Measurements from ENCODE around the gene COX4I1.

Gene COX4I1

DNA sequence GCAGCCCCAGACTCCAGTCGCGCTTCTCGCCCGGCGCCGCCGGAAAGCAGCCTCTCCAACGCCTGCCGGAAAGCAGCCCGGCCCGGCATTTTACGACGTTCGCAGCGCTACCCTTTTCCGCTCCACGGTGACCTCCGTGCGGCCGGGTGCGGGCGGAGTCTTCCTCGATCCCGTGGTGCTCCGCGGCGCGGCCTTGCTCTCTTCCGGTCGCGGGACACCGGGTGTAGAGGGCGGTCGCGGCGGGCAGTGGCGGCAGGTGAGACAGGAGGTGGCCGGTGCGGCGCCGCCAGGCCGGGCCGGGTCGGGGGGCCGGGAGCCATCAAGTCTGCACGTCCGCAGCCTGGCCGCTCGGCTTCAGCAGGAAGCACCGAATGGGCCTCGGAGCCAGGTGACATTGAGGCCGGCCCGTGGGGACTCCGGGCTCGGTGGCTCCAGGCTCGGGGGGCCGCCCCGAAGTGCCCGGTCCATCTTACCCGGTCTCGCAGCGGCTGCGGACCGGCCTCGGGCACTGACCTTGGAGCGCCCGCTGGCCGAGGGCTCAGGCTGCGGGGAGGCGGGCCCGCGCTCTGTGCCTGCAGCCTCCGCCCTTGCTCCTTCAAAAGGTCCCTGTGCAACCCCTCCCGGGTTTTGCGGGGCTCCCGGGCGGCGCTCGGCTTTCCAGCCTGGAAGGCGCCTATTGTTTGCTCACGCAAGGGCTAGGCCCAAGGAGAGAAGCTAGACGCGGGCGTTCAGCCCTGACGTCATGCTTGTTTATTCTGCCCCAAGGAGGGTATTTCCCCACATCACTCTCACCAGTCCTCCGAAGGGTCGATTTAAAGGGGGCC is at the start of gene COX4I1, which contains the start of gene EMC8:
TSS of gene COX4I1 (plus strand) at position 199 of the 824 bp plus-strand sequence. CDS start 1,511 bp downstream, outside the sequence.
TSS of gene EMC8 (minus strand) at position 48 of the 824 bp plus-strand sequence. CDS start 249 bp downstream, outside the sequence.
- peak; percentile 90 for DNase-seq (ENCODE audit: low spot score)

GRCh38 chr16:85749771-85750145 is 49.7 kb upstream of the COX4I1 start:
- no peak for DNase-seq (ENCODE audit: low spot score)

DNA sequence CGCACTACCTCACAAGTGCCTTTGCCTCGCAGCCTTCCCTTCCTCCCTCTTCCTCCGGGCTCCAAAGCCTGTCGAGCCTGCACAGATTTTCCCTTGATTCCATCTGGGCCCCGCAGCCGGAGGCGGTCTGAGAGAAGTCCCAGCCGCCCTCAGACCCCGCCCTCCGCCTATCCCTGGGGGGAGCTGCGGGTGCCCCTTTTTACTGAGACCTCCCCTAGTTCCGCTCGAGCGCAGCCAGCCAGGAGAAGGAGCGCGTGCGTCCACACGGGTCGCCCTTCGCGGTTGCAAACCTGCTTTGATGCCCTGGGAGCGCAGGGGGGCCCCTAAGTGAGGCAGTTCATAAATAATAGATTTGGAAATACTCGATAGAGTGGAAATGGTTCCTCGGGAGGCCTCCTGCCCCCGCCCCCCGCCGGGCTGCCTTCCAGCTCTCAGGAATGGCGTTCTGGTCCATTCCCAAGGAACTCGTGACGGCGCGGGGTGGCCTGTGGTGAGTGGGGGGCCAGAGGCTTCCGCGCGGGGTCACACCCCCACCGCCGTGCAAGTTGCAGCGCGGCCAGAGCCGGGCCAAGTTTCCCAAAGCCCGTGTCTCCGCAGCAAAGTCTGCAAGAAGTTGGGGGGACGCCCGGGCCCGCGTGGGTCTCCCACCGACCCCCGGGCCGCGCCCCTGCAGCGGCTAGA is 49.2 kb upstream of the COX4I1 start:
- DNase-seq (ENCODE audit: low spot score): no peak

DNA sequence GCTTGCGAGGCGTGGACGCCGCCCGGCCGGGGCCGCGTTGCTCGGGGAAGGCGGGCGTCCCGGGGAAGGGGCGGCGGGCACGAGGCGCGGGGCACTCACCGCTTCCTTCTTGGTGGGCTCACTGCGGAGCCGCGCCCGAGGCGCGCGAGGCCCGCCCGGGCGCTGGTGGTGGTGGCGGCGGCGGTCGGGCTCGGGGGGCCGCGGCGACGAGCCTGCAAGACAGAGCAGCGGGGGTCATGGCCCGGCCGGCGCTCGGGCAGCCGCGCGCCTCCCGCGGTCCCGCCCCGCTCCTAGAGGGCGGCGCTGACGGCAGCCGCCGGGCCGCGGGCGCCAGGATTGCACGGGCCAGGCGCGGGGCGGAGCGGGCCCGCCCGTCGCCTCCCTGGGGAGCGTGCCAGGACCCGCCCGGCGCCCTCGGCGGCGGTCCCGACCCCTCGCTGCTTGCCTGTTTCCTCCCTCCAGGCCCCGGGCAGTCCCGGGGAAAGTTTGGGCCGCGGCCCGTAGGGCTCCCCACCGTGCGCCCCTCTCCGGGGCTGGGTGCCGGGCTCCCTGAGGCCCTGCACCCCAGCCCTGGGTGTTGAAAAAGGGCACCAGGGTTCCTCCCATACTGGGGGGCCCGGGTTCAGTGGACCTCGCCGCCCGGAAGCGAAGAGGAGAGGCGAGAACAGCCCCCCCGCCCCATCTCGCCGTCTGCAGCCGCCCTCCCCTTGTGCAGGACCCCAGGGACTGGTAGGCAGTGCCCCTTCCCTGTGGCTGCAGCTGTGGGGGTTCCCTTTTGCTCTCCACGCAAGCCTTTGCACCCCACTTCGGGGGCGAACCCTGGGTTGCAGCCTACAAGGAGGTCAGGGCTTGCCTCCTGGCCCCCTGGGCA is 48.4 kb upstream of the COX4I1 start, which contains the start of gene C16orf74:
TSS of gene C16orf74 (minus strand) at position 270 of the 871 bp plus-strand sequence. CDS start 15,879 bp downstream, outside the sequence.
- no peak for DNase-seq (ENCODE audit: low spot score)

DNA sequence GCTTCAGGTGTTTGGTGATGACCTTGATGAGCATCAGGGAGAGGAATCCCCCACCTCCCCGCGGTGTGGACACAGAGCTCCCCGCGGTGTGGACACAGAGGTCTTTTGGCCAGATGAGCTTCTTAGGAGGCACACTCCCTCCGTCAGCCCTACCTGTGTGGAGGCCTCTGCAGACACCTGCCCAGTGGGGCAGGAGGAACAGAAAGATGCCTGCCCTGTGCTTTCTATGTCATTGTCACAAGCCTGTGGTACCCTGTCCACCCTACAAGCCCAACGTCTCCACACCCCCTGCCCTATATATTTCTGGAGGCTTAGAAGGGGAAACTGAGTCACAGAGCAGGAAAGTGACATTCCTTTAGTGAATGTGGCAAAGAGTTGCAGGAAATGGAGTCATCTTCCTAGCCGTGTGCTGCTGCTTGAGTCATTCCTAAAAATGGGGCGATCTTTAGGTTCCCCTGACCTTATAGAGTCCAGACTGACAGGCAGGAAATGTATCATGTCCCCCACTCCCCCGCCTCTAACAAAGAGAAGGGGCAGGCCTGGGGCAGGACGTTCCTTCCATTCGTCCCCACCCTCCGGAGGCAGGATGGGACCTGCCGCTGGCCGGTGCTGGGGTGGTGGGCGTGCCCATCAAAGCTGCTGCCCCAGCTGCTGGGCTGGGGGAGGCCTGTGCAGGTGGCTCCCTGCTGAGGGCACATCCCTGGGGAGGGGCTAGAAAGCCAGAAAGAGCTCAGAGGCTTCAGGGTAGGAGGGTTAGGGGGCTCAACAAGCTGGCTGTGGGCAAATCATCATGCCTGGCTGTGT is 47.6 kb upstream of the COX4I1 start:
- no peak for DNase-seq (ENCODE audit: low spot score)

- no peak for DNase-seq (ENCODE audit: low spot score)
These were observed 46.7 kb upstream of the COX4I1 start for GRCh38 chr16:85752511-85753420.

GRCh38 chr16:85753559-85753958 is 45.9 kb upstream of the COX4I1 start:
- no peak for DNase-seq (ENCODE audit: low spot score)

- no peak for DNase-seq (ENCODE audit: low spot score)
These were observed 45.5 kb upstream of the COX4I1 start for GRCh38 chr16:85753976-85754375.

DNA sequence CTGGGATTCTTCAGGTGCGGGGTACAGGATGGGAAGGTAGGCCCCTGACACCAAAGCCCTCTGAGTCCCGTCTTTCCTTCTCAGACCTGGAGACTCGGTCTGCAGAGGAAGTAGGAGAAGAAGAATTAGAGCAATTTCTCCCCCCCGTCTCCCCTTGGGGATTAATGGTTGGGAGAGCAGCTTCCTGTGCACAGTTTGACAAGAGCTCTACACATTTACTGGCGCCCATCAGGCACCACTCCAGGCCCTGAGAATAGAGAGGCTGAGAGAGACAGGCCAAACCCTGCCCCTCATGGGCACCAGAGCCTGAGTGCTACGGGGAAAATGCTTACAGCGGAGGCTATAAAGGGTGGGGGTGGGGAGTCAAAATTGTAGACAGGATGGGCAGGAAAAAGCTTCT is 45.1 kb upstream of the COX4I1 start:
- DNase-seq (ENCODE audit: low spot score): no peak

DNA sequence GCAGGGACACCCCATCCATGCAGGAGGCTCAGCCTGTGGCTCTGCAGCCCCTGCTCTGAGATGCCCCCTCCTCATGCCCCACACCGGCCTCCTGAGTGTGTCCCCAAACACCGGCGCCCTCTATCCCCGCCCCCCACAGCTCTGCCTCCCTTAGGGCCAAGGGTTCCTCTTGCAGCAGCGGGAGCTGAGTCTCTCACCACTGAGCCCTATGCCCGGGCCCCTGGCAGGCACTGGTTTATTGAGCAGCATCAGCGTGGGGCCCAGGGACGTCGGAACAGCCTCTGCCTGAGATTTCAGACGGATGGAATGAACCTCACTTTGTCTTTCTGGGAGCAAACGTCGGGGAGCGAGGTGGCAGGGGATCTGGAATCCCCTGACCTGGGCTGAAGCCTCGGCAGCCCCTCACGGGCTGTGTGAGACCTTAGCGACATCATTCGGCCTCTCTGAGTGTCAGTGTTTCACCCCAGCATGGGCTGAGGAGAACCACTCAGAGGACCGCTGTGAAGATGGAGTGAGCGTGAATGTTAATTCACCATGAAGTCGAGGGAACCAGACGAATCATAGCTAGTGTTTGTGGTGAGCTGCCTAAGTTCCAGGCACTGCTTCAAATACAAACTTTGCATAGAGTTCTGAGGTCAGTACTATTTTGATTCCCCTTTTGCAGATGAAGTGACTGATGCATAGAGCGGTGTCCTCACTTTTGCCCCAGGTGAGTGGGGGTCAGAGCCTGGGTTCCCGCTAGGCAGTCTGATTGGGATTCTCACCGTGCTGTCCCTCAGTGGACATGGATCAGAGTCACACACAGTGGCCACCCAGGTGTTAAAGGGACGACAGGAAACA is 43.3 kb upstream of the COX4I1 start:
- no peak for DNase-seq (ENCODE audit: low spot score)

- no peak for DNase-seq (ENCODE audit: low spot score)
These were observed 42.1 kb upstream of the COX4I1 start for GRCh38 chr16:85757341-85757822.

DNA sequence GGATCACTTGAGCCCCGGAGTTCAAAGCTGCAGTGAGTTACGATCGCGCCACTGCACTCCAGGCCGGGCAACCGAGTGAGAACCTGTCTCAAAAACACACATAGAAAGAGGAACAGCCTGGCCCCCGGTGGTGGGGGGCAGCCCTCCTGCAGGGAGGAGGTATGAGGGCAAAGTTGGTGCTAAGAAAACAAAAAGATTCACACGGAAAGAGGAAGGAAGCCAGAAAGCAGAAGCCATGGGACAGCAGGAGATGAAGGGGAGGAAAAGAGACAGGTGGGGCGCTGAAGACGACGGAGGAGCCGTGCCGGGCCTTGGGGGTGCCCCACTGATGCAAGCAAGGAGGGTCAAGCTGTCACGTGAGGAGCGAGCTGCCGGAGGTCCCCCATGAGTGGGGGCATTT is 40.4 kb upstream of the COX4I1 start:
- DNase-seq (ENCODE audit: low spot score): no peak

GRCh38 chr16:85759631-85760419 is 39.7 kb upstream of the COX4I1 start:
- DNase-seq (ENCODE audit: low spot score): no peak

GRCh38 chr16:85761861-85762260 is 37.6 kb upstream of the COX4I1 start:
- DNase-seq (ENCODE audit: low spot score): no peak

- no peak for DNase-seq (ENCODE audit: low spot score)
These were observed 36.5 kb upstream of the COX4I1 start for GRCh38 chr16:85762970-85763369.

GRCh38 chr16:85763616-85764015 is 35.9 kb upstream of the COX4I1 start:
- DNase-seq (ENCODE audit: low spot score): no peak

DNA sequence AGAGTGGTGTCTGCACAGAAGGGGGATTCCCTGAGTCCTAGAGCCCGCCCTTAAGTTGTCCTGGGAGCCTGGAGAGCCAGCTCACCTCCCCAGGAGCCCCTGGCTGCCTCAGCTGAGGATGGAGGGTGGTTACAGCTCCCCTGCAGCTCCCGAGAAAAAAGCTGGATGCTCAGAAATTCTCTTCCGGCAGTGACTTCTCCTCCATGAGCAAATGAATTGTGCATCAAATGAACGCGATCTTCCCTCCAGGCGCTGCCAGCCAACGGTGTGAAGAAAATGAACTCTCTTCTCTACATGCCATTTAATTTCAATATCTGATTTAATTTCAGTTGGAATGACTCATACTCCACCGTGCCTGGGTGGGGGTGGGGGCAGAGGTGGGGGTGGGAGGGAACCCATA is 34.3 kb upstream of the COX4I1 start:
- no peak for DNase-seq (ENCODE audit: low spot score)

GRCh38 chr16:85765767-85766166 is 33.7 kb upstream of the COX4I1 start:
- no peak for DNase-seq (ENCODE audit: low spot score)

Measured in globus pallidus (tissue), 1 donor.